Measurements from ENCODE around the gene MAP2K3. TPM values are rescaled to one million over a fixed set of nuclear protein-coding genes. Genes with fewer than 3 reads are reported as not detected.

The MAP2K3 gene
- total RNA-seq, 1 experiment from 2014 or later = 39.7 TPM

DNA sequence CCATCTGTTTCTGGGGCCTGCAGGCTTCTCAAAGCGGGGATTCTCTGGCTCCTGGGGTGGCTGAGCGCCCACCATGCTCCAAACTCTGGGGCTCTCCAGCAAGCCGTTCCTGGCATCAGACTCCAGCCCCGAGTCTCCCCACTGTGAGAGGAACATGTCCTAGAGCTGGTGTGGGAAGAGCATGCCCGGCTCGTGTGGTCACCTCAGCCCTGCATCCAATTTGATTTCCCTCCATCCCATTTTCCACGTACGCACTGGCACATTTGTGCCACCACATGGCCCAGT, 68.4 kb downstream of the MAP2K3 start (continued):
- no peak for TF ChIP-seq ZNF219 (CRISPR knock-in tag; IDR thresholded peaks at IDR 0.05; ENCODE audit: borderline replicate concordance)
- no peak for TF ChIP-seq JUN (CRISPR knock-in tag; IDR thresholded peaks at IDR 0.05)
- TF ChIP-seq, protein P1, sequence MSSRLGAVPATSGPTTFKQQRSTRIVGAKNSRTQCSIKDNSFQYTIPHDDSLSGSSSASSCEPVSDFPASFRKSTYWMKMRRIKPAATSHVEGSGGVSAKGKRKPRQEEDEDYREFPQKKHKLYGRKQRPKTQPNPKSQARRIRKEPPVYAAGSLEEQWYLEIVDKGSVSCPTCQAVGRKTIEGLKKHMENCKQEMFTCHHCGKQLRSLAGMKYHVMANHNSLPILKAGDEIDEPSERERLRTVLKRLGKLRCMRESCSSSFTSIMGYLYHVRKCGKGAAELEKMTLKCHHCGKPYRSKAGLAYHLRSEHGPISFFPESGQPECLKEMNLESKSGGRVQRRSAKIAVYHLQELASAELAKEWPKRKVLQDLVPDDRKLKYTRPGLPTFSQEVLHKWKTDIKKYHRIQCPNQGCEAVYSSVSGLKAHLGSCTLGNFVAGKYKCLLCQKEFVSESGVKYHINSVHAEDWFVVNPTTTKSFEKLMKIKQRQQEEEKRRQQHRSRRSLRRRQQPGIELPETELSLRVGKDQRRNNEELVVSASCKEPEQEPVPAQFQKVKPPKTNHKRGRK (CRISPR knock-in tag; IDR thresholded peaks at IDR 0.05; ENCODE audit: borderline replicate concordance) = no peak
- TF ChIP-seq, protein P2, sequence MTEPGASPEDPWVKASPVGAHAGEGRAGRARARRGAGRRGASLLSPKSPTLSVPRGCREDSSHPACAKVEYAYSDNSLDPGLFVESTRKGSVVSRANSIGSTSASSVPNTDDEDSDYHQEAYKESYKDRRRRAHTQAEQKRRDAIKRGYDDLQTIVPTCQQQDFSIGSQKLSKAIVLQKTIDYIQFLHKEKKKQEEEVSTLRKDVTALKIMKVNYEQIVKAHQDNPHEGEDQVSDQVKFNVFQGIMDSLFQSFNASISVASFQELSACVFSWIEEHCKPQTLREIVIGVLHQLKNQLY (CRISPR knock-in tag; IDR thresholded peaks at IDR 0.05) = no peak
- no peak for TF ChIP-seq ETV6 (CRISPR knock-in tag; IDR thresholded peaks at IDR 0.05)
- TF ChIP-seq FOXJ3 (CRISPR knock-in tag; IDR thresholded peaks at IDR 0.05; ENCODE audit: borderline replicate concordance) = no peak

DNA sequence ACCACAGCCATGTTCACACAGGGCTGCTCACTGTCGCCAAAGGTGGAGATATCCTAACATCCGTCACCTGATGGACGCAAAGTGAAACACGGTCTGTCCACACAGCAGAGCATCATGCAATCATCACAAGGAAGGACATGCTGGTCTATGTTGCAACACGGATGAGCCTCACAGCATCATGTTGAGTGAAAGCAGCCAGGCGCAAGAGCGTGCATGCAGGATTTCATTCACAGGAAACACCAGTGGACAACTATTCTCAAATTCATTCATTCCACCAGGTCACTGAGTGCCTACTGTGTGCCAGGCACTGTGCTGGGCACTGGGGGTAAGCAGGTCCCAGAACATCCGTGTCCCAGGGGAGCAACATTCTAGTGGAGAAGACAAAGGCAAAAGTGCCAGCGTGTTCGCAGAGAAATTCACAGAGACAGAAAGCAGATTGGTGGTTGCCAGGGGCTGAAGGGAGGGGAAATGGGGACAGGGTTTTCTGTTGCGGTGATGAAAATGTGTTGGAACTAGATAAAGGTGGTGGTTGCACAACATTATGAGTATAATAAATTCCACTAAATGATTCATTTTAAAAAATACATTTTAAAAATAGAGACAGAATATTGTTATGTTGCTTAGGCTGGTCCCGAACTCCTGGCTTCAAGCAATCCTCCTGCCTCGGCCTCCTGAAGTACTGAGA, 69.0 kb downstream of the MAP2K3 start:
- Mint-ChIP-seq H3K4me3 (no peak overlapping the region), H3K9me3 (peaks cover 5% of the 10 kb centered on the region), H3K4me1 (peaks cover 4% of the 10 kb centered on the region), H3K27me3 (ENCODE audit: low read depth) (no peaks in the 10 kb centered on the region; the same call in 1 of the 2 replicates), H3K36me3 (no peaks in the 10 kb centered on the region), H3K27ac (no peak overlapping the region)
- ChIA-PET CTCF (interaction anchor here (0.5 kb wide), 1 partner anchor 104 kb away, joined by 4 read pairs; no protein-coding TSS in a partner anchor), POLR2A (no interaction called here)
- ATAC-seq (no peak), DNase-seq (ENCODE audit: low spot score) (no peak)
- no peak for TF ChIP-seq ZNF121 (CRISPR knock-in tag; IDR thresholded peaks at IDR 0.05)
- TF ChIP-seq, protein P3, sequence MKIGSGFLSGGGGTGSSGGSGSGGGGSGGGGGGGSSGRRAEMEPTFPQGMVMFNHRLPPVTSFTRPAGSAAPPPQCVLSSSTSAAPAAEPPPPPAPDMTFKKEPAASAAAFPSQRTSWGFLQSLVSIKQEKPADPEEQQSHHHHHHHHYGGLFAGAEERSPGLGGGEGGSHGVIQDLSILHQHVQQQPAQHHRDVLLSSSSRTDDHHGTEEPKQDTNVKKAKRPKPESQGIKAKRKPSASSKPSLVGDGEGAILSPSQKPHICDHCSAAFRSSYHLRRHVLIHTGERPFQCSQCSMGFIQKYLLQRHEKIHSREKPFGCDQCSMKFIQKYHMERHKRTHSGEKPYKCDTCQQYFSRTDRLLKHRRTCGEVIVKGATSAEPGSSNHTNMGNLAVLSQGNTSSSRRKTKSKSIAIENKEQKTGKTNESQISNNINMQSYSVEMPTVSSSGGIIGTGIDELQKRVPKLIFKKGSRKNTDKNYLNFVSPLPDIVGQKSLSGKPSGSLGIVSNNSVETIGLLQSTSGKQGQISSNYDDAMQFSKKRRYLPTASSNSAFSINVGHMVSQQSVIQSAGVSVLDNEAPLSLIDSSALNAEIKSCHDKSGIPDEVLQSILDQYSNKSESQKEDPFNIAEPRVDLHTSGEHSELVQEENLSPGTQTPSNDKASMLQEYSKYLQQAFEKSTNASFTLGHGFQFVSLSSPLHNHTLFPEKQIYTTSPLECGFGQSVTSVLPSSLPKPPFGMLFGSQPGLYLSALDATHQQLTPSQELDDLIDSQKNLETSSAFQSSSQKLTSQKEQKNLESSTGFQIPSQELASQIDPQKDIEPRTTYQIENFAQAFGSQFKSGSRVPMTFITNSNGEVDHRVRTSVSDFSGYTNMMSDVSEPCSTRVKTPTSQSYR (CRISPR knock-in tag; IDR thresholded peaks at IDR 0.05) = no peak
- TF ChIP-seq NFE2L1 (CRISPR knock-in tag; IDR thresholded peaks at IDR 0.05) = no peak

DNA sequence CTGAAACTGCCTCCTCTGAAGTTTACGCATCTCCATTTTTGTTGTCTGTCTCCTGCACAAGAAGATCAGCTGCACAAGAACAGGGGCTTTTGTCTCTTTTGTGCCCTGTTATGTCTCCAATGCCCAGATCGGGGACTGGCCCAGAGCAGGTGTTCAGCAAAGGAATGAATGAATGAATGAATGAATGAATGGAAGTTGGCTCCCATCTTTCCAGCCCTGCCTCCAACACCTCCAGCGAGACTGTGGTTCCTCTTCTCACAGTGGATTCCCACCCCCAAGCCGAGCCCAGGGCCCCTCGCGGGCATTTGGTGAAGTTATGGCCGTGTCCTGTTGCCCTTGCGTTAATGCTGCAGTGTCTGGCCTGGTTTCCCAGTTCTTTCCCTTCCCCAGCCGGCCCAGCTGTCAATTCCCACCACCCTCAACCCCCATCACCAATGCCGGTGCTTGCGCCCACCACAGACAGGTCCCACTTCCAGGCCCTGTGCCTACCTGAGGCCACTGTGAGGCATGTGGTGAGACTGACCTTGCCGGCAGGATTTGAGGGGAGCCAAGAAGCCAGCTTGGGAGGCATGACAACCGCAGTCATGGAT, 70.4 kb downstream of the MAP2K3 start:
- peaks cover 10% of the 10 kb centered on the region for H3K4me1 Mint-ChIP-seq
- no peak overlapping the region for H3K4me3 Mint-ChIP-seq
- H3K27ac Mint-ChIP-seq = no peak overlapping the region
- DNase-seq (ENCODE audit: low spot score) (no peak), ATAC-seq (no peak)
- no peaks in the 10 kb centered on the region; the same call in 1 of the 2 replicates for H3K27me3 Mint-ChIP-seq (ENCODE audit: low read depth)
- ChIA-PET CTCF (no interaction called here), POLR2A (no interaction called here)
- TF ChIP-seq ZNF671 (CRISPR knock-in tag; IDR thresholded peaks at IDR 0.05) (no peak), TP53 (CRISPR knock-in tag; IDR thresholded peaks at IDR 0.05) (no peak)
- TF ChIP-seq, protein P4, sequence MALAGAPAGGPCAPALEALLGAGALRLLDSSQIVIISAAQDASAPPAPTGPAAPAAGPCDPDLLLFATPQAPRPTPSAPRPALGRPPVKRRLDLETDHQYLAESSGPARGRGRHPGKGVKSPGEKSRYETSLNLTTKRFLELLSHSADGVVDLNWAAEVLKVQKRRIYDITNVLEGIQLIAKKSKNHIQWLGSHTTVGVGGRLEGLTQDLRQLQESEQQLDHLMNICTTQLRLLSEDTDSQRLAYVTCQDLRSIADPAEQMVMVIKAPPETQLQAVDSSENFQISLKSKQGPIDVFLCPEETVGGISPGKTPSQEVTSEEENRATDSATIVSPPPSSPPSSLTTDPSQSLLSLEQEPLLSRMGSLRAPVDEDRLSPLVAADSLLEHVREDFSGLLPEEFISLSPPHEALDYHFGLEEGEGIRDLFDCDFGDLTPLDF (CRISPR knock-in tag; IDR thresholded peaks at IDR 0.05) = no peak
- TF ChIP-seq, protein P5, sequence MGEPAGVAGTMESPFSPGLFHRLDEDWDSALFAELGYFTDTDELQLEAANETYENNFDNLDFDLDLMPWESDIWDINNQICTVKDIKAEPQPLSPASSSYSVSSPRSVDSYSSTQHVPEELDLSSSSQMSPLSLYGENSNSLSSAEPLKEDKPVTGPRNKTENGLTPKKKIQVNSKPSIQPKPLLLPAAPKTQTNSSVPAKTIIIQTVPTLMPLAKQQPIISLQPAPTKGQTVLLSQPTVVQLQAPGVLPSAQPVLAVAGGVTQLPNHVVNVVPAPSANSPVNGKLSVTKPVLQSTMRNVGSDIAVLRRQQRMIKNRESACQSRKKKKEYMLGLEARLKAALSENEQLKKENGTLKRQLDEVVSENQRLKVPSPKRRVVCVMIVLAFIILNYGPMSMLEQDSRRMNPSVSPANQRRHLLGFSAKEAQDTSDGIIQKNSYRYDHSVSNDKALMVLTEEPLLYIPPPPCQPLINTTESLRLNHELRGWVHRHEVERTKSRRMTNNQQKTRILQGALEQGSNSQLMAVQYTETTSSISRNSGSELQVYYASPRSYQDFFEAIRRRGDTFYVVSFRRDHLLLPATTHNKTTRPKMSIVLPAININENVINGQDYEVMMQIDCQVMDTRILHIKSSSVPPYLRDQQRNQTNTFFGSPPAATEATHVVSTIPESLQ (CRISPR knock-in tag; IDR thresholded peaks at IDR 0.05) = no peak
- H3K9me3 Mint-ChIP-seq = peaks cover 5% of the 10 kb centered on the region
- no peaks in the 10 kb centered on the region for H3K36me3 Mint-ChIP-seq

All from WTC11 (cell line).